ENCODE measurements around the gene SPAG5. TPM values are rescaled to one million over a fixed set of nuclear protein-coding genes. Genes with fewer than 3 reads are reported as not detected.
"Not testable (repeated sequence)": the region's sequence is repeated elsewhere in the genome, so short reads cannot be mapped to it uniquely, and the experiment has no call there.

SPAG5 gene
- total RNA-seq, 1 donor = 4.3 TPM

GRCh38 chr17:28612531-28612930 lies 13.7 kb upstream of the SPAG5 start:
- no peak overlapping the region for H3K27ac ChIP-seq (ENCODE audit: low read depth, low read length)
- TF ChIP-seq, protein P1, sequence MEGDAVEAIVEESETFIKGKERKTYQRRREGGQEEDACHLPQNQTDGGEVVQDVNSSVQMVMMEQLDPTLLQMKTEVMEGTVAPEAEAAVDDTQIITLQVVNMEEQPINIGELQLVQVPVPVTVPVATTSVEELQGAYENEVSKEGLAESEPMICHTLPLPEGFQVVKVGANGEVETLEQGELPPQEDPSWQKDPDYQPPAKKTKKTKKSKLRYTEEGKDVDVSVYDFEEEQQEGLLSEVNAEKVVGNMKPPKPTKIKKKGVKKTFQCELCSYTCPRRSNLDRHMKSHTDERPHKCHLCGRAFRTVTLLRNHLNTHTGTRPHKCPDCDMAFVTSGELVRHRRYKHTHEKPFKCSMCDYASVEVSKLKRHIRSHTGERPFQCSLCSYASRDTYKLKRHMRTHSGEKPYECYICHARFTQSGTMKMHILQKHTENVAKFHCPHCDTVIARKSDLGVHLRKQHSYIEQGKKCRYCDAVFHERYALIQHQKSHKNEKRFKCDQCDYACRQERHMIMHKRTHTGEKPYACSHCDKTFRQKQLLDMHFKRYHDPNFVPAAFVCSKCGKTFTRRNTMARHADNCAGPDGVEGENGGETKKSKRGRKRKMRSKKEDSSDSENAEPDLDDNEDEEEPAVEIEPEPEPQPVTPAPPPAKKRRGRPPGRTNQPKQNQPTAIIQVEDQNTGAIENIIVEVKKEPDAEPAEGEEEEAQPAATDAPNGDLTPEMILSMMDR (IDR thresholded peaks at IDR 0.05; ENCODE audit: extremely low read depth, low read depth, low read length) = no peak
- no peaks in the 10 kb centered on the region for H3K4me1 ChIP-seq (ENCODE audit: insufficient read depth, low read length)
- DNase-seq (ENCODE audit: insufficient read length, low spot score, missing footprints) = no peak
- H3K9me3 ChIP-seq (ENCODE audit: low read depth, low read length) = no peaks in the 10 kb centered on the region
- no peak overlapping the region for H2AFZ ChIP-seq (ENCODE audit: low read length)
- peaks cover 74% of the 10 kb centered on the region for H3K36me3 ChIP-seq (ENCODE audit: insufficient read depth, low read length)
- no peak overlapping the region for H3K4me3 ChIP-seq (ENCODE audit: insufficient read depth, low read length)
- H3K27me3 ChIP-seq (ENCODE audit: insufficient read depth, low read length) = no peaks in the 10 kb centered on the region
- no peaks in the 10 kb centered on the region for H4K20me1 ChIP-seq (ENCODE audit: insufficient read depth, low read length)
- H3K4me2 ChIP-seq (ENCODE audit: insufficient read depth, low read length) = no peak overlapping the region
- no peaks in the 10 kb centered on the region for H3K79me2 ChIP-seq (ENCODE audit: insufficient read depth, low read length)

DNA sequence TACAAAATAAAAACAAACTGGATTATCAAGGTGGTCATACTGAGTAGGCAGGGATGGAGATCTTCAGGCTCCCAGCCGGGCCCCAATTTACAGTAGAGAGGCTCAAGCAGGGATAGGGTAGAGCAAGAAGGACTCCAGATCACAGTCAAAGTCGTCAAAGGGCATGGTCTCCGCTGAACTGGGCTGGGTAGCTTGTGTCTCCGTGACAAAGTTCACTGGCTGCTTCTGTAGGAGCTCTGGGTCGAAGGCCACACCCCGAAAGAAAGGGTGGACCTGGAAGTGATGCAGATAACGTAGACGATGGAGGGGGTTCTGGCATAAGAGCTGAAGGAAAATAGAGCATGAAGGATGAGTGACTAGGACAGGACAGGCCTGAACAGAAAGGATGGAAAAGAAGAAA lies 11.6 kb upstream of the SPAG5 start:
- Histone ChIP-seq H4K20me1 (ENCODE audit: insufficient read depth, low read length) (no peaks in the 10 kb centered on the region), H3K4me2 (ENCODE audit: insufficient read depth, low read length) (no peak overlapping the region), H3K79me2 (ENCODE audit: insufficient read depth, low read length) (no peaks in the 10 kb centered on the region), H3K27me3 (ENCODE audit: insufficient read depth, low read length) (no peaks in the 10 kb centered on the region), H3K27ac (ENCODE audit: low read depth, low read length) (no peak overlapping the region), H3K36me3 (ENCODE audit: insufficient read depth, low read length) (peaks cover 58% of the 10 kb centered on the region), H3K4me1 (ENCODE audit: insufficient read depth, low read length) (no peaks in the 10 kb centered on the region), H2AFZ (ENCODE audit: low read length) (no peak overlapping the region), H3K4me3 (ENCODE audit: insufficient read depth, low read length) (no peak overlapping the region), H3K9me3 (ENCODE audit: low read depth, low read length) (no peaks in the 10 kb centered on the region)
- no peak for DNase-seq (ENCODE audit: insufficient read length, low spot score, missing footprints)
- TF ChIP-seq, protein P1 (IDR thresholded peaks at IDR 0.05; ENCODE audit: extremely low read depth, low read depth, low read length) = no peak

DNA sequence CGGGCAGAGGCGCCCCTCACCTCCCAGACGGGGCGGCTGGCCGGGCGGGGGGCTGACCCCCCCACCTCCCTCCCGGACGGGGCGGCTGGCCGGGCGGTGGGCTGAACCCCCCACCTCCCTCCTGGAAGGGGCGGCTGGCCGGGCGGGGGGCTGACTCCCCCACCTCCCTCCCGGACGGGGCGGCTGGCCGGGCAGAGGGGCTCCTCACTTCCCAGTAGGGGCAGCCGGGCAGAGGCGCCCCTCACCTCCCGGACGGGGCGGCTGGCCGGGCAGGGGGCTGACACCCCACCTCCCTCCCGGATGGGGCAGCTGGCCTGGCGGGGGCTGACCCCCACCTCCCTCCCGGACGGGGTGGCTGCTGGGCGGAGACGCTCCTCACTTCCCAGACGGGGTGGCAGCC lies 5.2 kb upstream of the SPAG5 start:
- not testable (repeated sequence) for H3K4me2 ChIP-seq (ENCODE audit: insufficient read depth, low read length); DNase-seq (ENCODE audit: insufficient read length, low spot score, missing footprints); H3K36me3 ChIP-seq (ENCODE audit: insufficient read depth, low read length); H3K4me3 ChIP-seq (ENCODE audit: insufficient read depth, low read length); H4K20me1 ChIP-seq (ENCODE audit: insufficient read depth, low read length); H3K27ac ChIP-seq (ENCODE audit: low read depth, low read length); H3K27me3 ChIP-seq (ENCODE audit: insufficient read depth, low read length); H2AFZ ChIP-seq (ENCODE audit: low read length); H3K79me2 ChIP-seq (ENCODE audit: insufficient read depth, low read length); H3K4me1 ChIP-seq (ENCODE audit: insufficient read depth, low read length); H3K9me3 ChIP-seq (ENCODE audit: low read depth, low read length)

- Histone ChIP-seq H3K4me2 (ENCODE audit: insufficient read depth, low read length) (peak overlapping the region; percentile 88), H3K9me3 (ENCODE audit: low read depth, low read length) (no peaks in the 10 kb centered on the region), H3K4me3 (ENCODE audit: insufficient read depth, low read length) (peak overlapping the region; percentile 84), H4K20me1 (ENCODE audit: insufficient read depth, low read length) (no peaks in the 10 kb centered on the region), H3K4me1 (ENCODE audit: insufficient read depth, low read length) (peaks cover 16% of the 10 kb centered on the region), H3K79me2 (ENCODE audit: insufficient read depth, low read length) (peaks cover 23% of the 10 kb centered on the region), H3K27me3 (ENCODE audit: insufficient read depth, low read length) (no peaks in the 10 kb centered on the region), H3K27ac (ENCODE audit: low read depth, low read length) (peak overlapping the region; percentile 96), H2AFZ (ENCODE audit: low read length) (peak overlapping the region; percentile 86), H3K36me3 (ENCODE audit: insufficient read depth, low read length) (no peaks in the 10 kb centered on the region)
- TF ChIP-seq, protein P1 (IDR thresholded peaks at IDR 0.05; ENCODE audit: extremely low read depth, low read depth, low read length) = no peak
- DNase-seq (ENCODE audit: insufficient read length, low spot score, missing footprints) = peak; percentile 97
These were observed 723 bp upstream of the SPAG5 start for GRCh38 chr17:28599311-28600184.
